GM12872 (cell line): Measurements from ENCODE around the gene HAPLN1.

Experiments
- TF ChIP-seq, protein P1 (sequence below): IDR thresholded peaks from 3 replicates; pipeline ENCODE4 v1.5.1; 2011; ENCODE audit warnings: low read depth, mild to moderate bottlenecking, low read length, moderate library complexity; ENCODE audit not compliant: insufficient read depth

HAPLN1 gene

DNA sequence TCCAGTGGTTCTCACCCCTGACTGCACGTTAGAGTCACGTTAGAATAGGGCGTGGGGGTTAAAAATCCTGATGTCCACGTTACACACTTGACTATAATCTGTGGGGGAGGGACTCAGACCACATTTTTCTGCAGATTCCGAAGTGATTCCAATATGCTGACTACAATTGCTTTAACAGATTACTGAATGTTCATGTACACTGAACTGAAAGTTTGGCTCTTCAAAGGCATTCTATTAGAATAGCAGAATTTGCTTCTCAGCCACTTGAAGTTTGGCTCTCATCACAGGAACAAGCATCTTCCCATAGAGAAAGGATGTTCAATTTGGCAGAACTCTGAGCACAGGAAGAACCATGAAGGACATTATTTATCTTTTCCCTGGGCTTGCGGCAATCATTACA lies 84.5 kb downstream of the HAPLN1 start:
- TF ChIP-seq, protein P1, sequence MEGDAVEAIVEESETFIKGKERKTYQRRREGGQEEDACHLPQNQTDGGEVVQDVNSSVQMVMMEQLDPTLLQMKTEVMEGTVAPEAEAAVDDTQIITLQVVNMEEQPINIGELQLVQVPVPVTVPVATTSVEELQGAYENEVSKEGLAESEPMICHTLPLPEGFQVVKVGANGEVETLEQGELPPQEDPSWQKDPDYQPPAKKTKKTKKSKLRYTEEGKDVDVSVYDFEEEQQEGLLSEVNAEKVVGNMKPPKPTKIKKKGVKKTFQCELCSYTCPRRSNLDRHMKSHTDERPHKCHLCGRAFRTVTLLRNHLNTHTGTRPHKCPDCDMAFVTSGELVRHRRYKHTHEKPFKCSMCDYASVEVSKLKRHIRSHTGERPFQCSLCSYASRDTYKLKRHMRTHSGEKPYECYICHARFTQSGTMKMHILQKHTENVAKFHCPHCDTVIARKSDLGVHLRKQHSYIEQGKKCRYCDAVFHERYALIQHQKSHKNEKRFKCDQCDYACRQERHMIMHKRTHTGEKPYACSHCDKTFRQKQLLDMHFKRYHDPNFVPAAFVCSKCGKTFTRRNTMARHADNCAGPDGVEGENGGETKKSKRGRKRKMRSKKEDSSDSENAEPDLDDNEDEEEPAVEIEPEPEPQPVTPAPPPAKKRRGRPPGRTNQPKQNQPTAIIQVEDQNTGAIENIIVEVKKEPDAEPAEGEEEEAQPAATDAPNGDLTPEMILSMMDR = no peak

DNA sequence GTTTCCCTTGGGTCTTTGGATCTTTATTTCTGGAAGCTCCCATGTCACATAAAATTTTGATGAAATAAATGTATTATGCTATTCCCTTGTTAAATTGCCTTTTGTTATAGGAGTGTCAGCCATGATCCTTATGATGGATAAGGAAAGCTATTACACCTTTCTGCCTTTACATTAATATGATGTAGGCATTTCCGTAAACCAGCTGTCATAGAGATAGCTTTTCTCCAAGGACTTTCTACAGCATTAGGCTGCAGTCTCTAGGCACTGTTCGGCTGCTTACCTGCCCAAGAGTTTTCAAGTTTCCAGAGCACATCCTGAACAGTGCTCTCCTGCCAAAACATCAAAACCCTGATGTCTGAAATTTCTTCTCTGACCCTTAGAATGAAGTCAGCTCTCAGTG lies 87.4 kb downstream of the HAPLN1 start:
- TF ChIP-seq, protein P1 = no peak

DNA sequence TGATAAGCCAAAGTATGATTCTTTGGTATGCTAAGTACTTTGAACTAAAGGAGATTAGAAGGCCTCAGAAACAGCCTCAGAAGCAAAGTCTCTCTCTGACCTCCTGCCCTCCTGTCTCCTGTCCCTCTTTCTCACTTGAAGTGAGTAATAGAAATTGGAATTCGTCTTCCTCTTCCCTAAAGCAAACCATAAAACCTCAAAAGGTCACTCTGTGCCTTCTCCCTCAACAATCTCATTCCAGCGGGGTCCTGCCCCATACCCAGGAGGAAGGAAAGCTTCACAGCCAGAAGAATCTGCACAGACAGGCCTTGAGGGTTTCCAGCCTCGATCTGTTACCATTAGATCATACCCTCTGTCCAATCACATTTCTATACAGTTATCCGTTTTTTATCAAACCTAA lies 87.8 kb downstream of the HAPLN1 start:
- TF ChIP-seq, protein P1 = no peak

DNA sequence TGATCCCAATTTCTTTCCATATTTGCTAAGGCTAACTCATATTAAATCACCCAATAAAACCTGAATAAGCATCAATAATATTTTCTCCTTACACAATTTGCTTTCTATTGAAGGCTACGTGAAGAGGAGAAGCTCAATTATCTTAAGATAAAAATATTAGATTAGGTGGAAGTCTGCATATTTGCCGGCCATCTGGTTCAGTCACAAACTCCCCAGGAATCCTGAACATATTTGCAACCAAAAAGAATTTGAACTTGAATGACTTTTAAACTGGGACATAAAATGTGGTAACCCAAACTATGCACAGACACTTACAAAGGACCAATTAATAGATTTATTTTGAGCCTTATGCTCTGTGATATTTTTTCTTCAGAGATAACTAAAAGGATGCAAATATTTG lies 92.3 kb downstream of the HAPLN1 start:
- TF ChIP-seq, protein P1 = no peak

DNA sequence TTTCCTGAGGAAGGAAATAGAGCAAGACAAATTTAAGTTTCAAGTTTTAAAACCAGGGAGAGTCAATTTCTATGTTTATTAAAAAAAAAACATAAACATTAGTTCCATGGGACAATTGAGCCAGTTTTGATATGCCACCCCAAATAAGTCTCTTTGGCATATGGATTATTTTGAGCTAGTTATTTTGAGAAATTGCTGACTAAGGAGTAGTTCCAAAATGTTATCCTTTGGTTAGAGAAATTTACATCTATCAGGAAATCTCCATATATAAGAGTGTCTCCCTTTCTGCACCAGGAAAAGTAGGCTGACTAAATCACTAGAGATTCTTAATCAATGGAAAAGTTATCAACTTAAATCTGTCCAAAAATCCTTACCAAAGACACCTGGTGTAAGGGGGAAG lies 105.8 kb downstream of the HAPLN1 start:
- TF ChIP-seq, protein P1 = no peak

DNA sequence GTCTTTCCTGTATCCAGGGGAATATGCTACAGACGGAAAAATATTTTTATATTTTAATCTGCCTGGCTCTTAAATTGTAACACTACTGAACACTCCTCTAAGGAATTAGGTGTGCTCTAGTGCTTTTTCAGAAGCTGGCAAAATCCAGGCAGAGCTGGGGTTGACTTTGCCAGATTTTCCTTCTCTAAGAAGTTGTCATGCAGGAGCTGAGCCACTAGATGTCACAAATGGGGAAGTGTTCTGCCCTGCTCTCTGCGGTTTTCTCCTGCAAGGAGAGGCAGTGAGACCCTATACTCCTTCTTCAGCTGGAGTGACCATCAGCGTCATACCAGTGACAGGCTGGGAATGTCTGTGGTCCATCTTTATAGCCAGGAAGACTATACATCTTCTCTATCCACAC lies 112.5 kb downstream of the HAPLN1 start:
- TF ChIP-seq, protein P1 = peak; percentile 68

DNA sequence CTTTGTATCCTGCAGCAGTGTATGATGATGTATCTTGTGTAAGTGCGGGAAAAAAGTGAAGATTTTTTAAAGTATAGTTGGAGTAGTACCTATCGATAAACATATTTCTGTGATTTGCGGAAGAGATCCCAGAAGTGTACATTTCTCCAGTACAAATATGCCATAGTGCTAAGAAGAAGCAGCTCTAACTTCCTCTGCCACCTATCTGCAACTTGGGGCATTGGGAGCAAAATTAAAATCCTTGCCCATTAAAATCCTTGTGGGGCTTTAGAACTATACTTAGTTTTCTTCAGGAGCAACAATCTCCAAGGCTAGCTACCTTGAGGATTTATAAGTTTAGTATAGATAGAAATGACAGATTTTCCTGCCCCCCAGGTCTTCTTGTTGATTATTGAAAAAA lies 125.4 kb downstream of the HAPLN1 start:
- TF ChIP-seq, protein P1 = no peak

DNA sequence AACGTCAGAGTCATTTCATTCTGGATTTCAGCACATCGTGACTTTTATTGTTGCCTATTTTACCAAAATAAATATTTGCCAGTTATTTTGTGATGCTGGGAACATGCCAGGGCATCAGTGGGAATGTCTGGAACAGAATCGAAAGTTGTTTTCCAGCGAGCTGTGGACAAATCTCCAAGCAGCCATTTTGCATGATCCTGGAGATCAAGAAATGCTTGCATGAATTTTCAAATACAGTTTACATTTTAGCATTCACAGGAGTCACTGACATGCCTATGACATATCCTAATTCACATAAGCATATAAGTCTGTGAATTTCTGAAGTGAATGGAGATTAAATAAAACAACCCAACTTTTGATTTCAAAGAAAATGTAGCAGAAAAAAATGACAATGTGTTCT lies 129.7 kb downstream of the HAPLN1 start:
- TF ChIP-seq, protein P1 = no peak
